Measurements from ENCODE around the gene GPR61. TPM values are rescaled to one million over a fixed set of nuclear protein-coding genes. Genes with fewer than 3 reads are reported as not detected.

GPR61 gene
- total RNA-seq, 6 experiments from 2014 or later: not detected

GRCh38 chr1:109541102-109541501 lies 1.4 kb downstream of the GPR61 start:
- H3K27ac ChIP-seq: no peak overlapping the region
- DNase-seq: no peak
- TF ChIP-seq POLR2A (IDR thresholded peaks at IDR 0.05): no peak
- no peak for TF ChIP-seq CTCF (IDR thresholded peaks at IDR 0.05)
- peaks cover 0 to 10% (median 0%) of the 10 kb centered on the region in 4 donors for H3K4me1 ChIP-seq
- intact Hi-C loops (cut with DNase I): loop anchor here (5.0 to 10.0 kb wide), 4 partner anchors 84 to 234 kb away; partner anchors contain the start of gene EPS8L3 (in 1 of the 2)
- 82% methylated on average over 3 of the region's 3 CpGs for WGBS (ENCODE audit: insufficient coverage, low coverage, low lambda C conversion rate, missing lambda C conversion rate)
- H3K36me3 ChIP-seq: no peaks in the 10 kb centered on the region
- no peaks in the 10 kb centered on the region for H3K9me3 ChIP-seq
- H3K27me3 ChIP-seq: no peaks in the 10 kb centered on the region
- H3K4me3 ChIP-seq: no peak overlapping the region
- no peak for ATAC-seq

GRCh38 chr1:109542657-109543056 lies 3.0 kb downstream of the GPR61 start:
- DNase-seq: no peak

GRCh38 chr1:109543283-109543987 lies 3.8 kb downstream of the GPR61 start:
- Histone ChIP-seq H3K4me3 (no peak overlapping the region), H3K4me1 (peaks cover 0 to 18% (median 0%) of the 10 kb centered on the region in 4 donors), H3K9me3 (no peaks in the 10 kb centered on the region), H3K27ac (no peak overlapping the region), H3K36me3 (no peaks in the 10 kb centered on the region), H3K27me3 (no peaks in the 10 kb centered on the region)
- 83% methylated on average over 4 of the region's 24 CpGs for WGBS (ENCODE audit: insufficient coverage, low coverage, low lambda C conversion rate, missing lambda C conversion rate)
- ATAC-seq (no peak), DNase-seq (no peak)
- TF ChIP-seq POLR2A (IDR thresholded peaks at IDR 0.05) (no peak), CTCF (IDR thresholded peaks at IDR 0.05) (no peak)
- intact Hi-C loops (cut with DNase I): loop anchor here (5.0 to 10.0 kb wide), 4 partner anchors 81 to 231 kb away; partner anchors contain the start of gene EPS8L3 (in 1 of the 2)

More at GRCh38 chr1:109542657-109543056, 3.0 kb downstream of the GPR61 start:
- H3K27ac ChIP-seq: no peak overlapping the region
- H3K4me1 ChIP-seq: peaks cover 0 to 18% (median 0%) of the 10 kb centered on the region in 4 donors
- no peak for TF ChIP-seq POLR2A (IDR thresholded peaks at IDR 0.05)
- TF ChIP-seq CTCF (IDR thresholded peaks at IDR 0.05): no peak
- intact Hi-C loops (cut with DNase I): loop anchor here (5.0 to 10.0 kb wide), 4 partner anchors 82 to 232 kb away; partner anchors contain the start of gene EPS8L3 (in 1 of the 2)
- ATAC-seq: no peak
- WGBS (ENCODE audit: insufficient coverage, low coverage, low lambda C conversion rate, missing lambda C conversion rate): 100% methylated on average over 3 of the region's 10 CpGs
- no peaks in the 10 kb centered on the region for H3K36me3 ChIP-seq
- H3K9me3 ChIP-seq: no peaks in the 10 kb centered on the region
- H3K27me3 ChIP-seq: no peaks in the 10 kb centered on the region
- no peak overlapping the region for H3K4me3 ChIP-seq

GRCh38 chr1:109543988-109544735 lies 4.5 kb downstream of the GPR61 start:
- DNase-seq (no peak), ATAC-seq (no peak)
- no peaks in the 10 kb centered on the region for H3K9me3 ChIP-seq
- no peak overlapping the region for H3K27ac ChIP-seq
- intact Hi-C loops (cut with DNase I): loop anchor here (5.0 to 10.0 kb wide), 4 partner anchors 81 to 231 kb away; partner anchors contain the start of gene EPS8L3 (in 1 of the 2)
- no peaks in the 10 kb centered on the region for H3K36me3 ChIP-seq
- no peaks in the 10 kb centered on the region for H3K27me3 ChIP-seq
- peaks cover 0 to 19% (median 0%) of the 10 kb centered on the region in 4 donors for H3K4me1 ChIP-seq
- 57% methylated on average over 9 of the region's 14 CpGs for WGBS (ENCODE audit: insufficient coverage, low coverage, low lambda C conversion rate, missing lambda C conversion rate)
- TF ChIP-seq POLR2A (IDR thresholded peaks at IDR 0.05): no peak
- no peak for TF ChIP-seq CTCF (IDR thresholded peaks at IDR 0.05)
- no peak overlapping the region for H3K4me3 ChIP-seq

All from right lobe of liver (tissue), 6 donors.